Ascending aorta (tissue), 2 donors: ENCODE results near the gene RNF25. TPM values are rescaled to one million over a fixed set of nuclear protein-coding genes. Genes with fewer than 3 reads are reported as not detected.

Experiments used
- DNase-seq, 2 donors: peaks; one replicate each; pipeline ENCODE4 v3.0.0-alpha.2; 2019; ENCODE audit warnings: low spot score in 2 of 2
- H3K27ac ChIP-seq, 2 donors: fragments of 200-600 bp; sonication (generic); one replicate each; pipeline ENCODE4 v1.5.1; 2016 to 2017; ENCODE audit warnings: mild to moderate bottlenecking in 1 of 2
- H3K27me3 ChIP-seq: fragments of 200-600 bp; sonication (generic); one replicate; pipeline ENCODE4 v1.5.1; 2017
- H3K36me3 ChIP-seq, 2 donors: fragments of 200-600 bp; sonication (generic); one replicate each; pipeline ENCODE4 v1.5.1; 2016
- H3K4me1 ChIP-seq, 2 donors: fragments of 200-600 bp; sonication (generic); one replicate each; pipeline ENCODE4 v1.5.1; 2016 to 2017; ENCODE audit warnings: mild to moderate bottlenecking in 1 of 2
- H3K4me3 ChIP-seq, 2 donors: fragments of 200-600 bp; sonication (generic); one replicate each; pipeline ENCODE4 v1.5.1; 2016 to 2017; ENCODE audit warnings: mild to moderate bottlenecking in 1 of 2
- H3K9me3 ChIP-seq, 2 donors: fragments of 200-600 bp; sonication (generic); one replicate each; pipeline ENCODE4 v1.5.1; 2016
- CTCF ChIP-seq, 3 experiments: fragments of 200-600 bp in 2 of 3; fragments of 450-650 bp in 1 of 3; sonication (generic) in 2 of 3; IDR thresholded peaks; one replicate each; pipeline ENCODE4 v1.5.1; 2016 to 2019; ENCODE audit warnings: antibody characterized with exemption in 3 of 3, mild to moderate bottlenecking in 1 of 3, moderate library complexity in 1 of 3
- intact Hi-C: fragments of 100-400 bp; cut with DNase I; formaldehyde crosslinking; loops from one replicate; pipeline ENCODE4 v1.15.1; 2023
- total RNA-seq: library from RNA; depleted of rRNA; stranded (reverse); fragments of >200 nt; gene quantifications from one replicate; pipeline ENCODE4 v1.1.0, GENCODE V29; 2016

RNF25 gene
- total RNA-seq, 1 donor from 2014 or later: 36.0 TPM

GRCh38 chr2:218710334-218710686 is 38.5 kb upstream of the RNF25 start:
- Histone ChIP-seq H3K27me3 (no peaks in the 10 kb centered on the region), H3K9me3 (no peaks in the 10 kb centered on the region), H3K4me1 (peaks cover 0 to 7% of the 10 kb centered on the region in 2 donors), H3K4me3 (peak overlapping the region; percentile 81 to 90), H3K27ac (peak overlapping the region in 1 of 2 donors; percentile 95), H3K36me3 (no peaks in the 10 kb centered on the region)
- intact Hi-C loops: loop anchor here (1.0 to 5.0 kb wide), 4 partner anchors 96 to 142 kb away; partner anchors contain the start of genes CNOT9, PRKAG3 and USP37
- no peak for DNase-seq
- TF ChIP-seq CTCF (IDR thresholded peaks at IDR 0.05): no peak

- intact Hi-C loops: loop anchor here (1.0 to 5.0 kb wide), 4 partner anchors 96 to 141 kb away; partner anchors contain the start of genes CNOT9, PRKAG3 and USP37
- Histone ChIP-seq H3K36me3 (no peaks in the 10 kb centered on the region), H3K27me3 (no peaks in the 10 kb centered on the region), H3K9me3 (no peaks in the 10 kb centered on the region), H3K4me3 (peak overlapping the region; percentile 81 to 90), H3K4me1 (peaks cover 0 to 7% of the 10 kb centered on the region in 2 donors), H3K27ac (no peak overlapping the region)
- no peak for TF ChIP-seq CTCF (IDR thresholded peaks at IDR 0.05)
- DNase-seq: no peak
These were observed 38.1 kb upstream of the RNF25 start for GRCh38 chr2:218709908-218710307.

DNA sequence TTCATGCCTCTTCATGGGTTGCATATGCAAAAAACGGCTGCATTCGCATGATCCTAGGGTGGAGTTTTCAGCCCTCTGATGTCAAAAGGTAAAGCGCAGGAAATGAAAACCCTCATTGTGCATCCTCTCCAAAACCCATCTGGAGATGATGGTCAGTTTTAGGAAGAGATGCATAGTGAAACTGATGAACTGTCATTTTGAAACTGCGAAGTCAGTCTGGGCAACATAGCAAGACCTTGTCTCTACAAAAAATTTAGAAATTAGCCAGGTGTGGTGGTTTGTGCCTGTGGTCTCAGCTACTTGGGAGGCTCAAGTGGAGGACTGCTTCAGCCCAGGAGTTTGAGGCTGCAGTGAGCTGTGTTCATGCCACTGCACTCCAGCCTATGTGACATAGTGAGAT is 36.3 kb upstream of the RNF25 start:
- intact Hi-C loops: no loop called here
- Histone ChIP-seq H3K4me1 (peaks cover 0 to 7% of the 10 kb centered on the region in 2 donors), H3K36me3 (no peaks in the 10 kb centered on the region)

DNA sequence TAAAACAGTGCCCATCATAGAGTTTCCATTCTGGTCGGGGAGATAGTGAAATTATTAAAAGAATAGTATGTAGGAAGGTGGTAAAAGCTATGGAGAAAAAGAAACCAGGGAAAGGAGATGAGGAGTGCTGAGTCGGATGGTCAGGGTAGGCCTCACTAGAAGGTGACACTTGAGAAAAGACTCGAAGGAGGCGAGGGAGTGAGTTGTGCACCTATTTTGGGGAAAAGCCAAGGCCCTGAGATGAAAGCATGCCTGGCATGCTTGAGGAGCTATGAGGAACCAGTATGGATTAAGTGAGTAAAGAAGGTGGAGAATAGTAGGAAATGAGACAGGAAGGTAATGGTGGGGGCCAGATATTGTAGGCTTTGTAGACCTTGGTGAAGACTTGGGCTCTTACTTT is 31.5 kb upstream of the RNF25 start:
- DNase-seq: no peak
- Histone ChIP-seq H3K4me3 (no peak overlapping the region), H3K36me3 (peaks cover 10 to 17% of the 10 kb centered on the region in 2 donors), H3K27ac (no peak overlapping the region), H3K27me3 (no peaks in the 10 kb centered on the region), H3K9me3 (no peaks in the 10 kb centered on the region), H3K4me1 (no peaks in the 10 kb centered on the region)
- no peak for TF ChIP-seq CTCF (IDR thresholded peaks at IDR 0.05)
- intact Hi-C loops: no loop called here

More for the DNA sequence above, 36.3 kb upstream of the RNF25 start:
- Histone ChIP-seq H3K4me3 (no peak overlapping the region), H3K9me3 (no peaks in the 10 kb centered on the region), H3K27me3 (no peaks in the 10 kb centered on the region), H3K27ac (no peak overlapping the region)
- no peak for TF ChIP-seq CTCF (IDR thresholded peaks at IDR 0.05)
- DNase-seq: no peak

- no peak for DNase-seq
- Histone ChIP-seq H3K4me3 (no peak overlapping the region), H3K27me3 (no peaks in the 10 kb centered on the region), H3K36me3 (peaks cover 16 to 30% of the 10 kb centered on the region in 2 donors), H3K27ac (no peak overlapping the region), H3K4me1 (no peaks in the 10 kb centered on the region), H3K9me3 (no peaks in the 10 kb centered on the region)
- no peak for TF ChIP-seq CTCF (IDR thresholded peaks at IDR 0.05)
- intact Hi-C loops: no loop called here
These were observed 30.0 kb upstream of the RNF25 start for GRCh38 chr2:218701806-218702205.

- Histone ChIP-seq H3K36me3 (peaks cover 21 to 47% of the 10 kb centered on the region in 2 donors), H3K4me1 (no peaks in the 10 kb centered on the region), H3K4me3 (no peak overlapping the region), H3K27ac (no peak overlapping the region), H3K27me3 (no peaks in the 10 kb centered on the region), H3K9me3 (no peaks in the 10 kb centered on the region)
- DNase-seq: no peak
- TF ChIP-seq CTCF (IDR thresholded peaks at IDR 0.05): no peak
- intact Hi-C loops: no loop called here
These were observed 27.1 kb upstream of the RNF25 start for GRCh38 chr2:218698885-218699284.
